ENCODE measurements around the gene FIGN.

Gene FIGN

DNA sequence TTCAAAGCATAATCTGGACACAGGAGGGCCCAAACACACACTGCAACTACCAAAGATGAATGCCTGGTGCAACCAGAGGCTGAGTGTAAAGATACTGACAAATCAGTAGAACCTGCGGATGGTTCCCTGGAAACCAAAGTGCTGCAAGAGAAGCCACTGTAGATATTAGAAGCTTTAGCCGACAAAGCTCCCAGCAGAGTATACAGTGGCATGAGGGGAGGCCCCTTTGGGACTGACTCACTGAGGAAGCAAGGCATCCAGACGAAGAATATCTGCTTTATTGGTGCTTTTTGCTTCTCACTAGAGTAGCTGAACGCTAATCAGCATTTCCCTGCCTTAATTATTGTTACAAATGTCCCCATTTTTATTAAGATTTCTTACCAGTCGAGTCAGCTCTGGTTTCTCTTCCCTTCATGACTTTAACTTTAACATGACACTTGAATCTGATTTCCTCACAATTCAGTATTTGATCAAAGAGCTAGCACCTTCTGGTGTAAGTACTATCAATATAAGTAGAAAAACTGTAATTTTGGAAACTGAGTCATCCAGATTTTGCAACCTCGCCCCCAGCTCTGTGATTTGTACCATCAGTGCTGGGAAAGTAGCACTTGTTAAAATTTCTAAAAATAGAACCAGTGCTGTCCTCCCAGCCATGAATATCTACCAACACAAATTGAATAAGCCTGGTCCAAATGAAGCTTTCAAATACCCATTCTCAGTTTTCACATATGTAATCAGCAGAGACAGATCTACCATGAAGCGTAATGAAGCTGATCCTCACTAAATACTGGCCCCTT lies 34.2 kb downstream of the FIGN start:
- DNase-seq: no peak

DNA sequence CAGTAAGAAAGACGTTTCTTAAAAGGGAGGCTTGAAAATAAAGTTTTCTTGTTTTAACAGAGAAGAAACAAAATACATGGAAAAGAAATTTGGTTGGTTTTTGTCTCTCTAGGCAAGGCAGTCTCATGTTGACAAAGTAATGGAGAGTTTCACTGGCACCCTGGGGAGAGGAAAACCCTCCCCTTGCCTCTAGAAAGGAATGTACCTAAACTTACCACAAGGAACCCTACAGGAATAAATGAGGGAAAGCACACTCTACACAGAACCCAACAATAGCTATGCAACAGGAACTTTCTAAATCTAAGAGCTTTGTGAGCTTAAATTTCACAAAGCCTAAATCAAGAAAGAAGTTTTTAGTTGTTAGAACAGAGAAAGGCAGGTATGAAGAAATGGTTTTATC lies 37.0 kb downstream of the FIGN start:
- DNase-seq: no peak

DNA sequence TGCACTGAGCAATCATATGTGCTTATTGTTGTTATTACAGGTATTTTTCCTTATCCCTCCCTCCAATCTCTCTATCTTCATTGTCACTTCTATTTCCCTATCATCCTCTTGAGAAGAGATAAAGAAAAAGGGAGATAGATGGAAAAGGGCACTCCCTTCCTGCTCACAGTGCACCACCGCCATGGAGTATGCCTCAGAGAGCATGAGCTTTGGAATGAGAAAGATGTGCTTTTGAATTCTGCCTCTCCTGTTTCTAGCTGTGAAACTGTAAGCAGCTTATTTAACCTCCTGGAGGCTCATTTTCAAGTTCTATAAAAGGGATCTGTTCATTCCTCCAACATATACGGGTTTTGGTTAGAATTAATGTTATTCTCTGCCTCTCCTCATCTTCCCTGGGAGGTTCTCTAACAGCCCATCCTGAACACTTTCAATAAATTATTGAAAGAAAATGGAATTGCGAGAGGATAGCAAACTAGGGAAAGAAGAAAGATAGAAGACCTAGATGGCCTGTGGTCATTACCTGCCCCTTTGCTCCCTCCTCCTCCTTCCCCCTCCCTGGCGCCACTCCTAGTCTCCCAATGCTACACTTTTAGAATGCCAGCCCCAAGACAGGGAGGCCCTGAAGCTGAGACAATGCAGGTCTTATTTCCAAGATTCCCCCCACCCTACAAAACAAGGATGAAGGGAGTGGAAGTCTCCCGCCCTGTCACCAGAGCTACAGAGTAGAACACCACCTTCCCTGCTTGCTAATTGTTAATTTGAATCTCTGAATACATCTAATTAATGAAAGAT lies 37.8 kb downstream of the FIGN start:
- DNase-seq: no peak

DNA sequence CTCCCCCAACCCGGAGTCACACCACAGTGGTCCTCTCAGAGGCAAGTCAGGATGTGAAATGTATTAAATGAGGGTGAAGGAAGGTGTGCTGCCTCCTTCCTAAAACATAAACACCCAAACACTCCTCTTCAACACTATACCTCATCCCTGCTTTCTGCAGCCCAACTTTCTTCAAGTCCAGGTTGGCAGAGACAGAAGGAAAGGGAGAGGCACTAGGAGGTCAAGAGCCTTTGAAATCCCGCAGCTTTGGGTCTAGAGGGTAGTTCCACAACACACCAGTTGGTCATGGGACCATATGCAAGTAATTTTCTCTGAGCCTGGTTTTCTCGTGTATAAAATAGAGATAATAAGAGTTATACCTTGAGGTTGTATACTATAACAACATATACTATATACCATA lies 38.4 kb downstream of the FIGN start:
- no peak for DNase-seq

DNA sequence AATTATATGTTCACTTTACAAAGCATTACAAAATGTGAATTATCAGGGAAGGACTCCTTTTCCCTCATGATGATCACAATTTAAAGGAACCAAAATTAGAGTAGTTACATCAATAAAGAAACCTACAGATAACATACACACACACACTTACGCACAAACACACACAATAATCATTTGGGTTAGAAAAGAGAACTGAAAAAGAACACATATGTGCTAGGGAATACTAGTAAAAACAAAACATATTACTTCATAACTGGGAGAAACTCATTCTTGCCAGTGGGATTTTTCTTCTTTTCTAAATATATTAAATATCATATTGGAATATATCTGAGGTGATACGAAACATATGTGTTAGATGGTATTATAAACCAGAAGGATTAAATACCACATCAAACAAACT lies 42.3 kb downstream of the FIGN start:
- DNase-seq: no peak

DNA sequence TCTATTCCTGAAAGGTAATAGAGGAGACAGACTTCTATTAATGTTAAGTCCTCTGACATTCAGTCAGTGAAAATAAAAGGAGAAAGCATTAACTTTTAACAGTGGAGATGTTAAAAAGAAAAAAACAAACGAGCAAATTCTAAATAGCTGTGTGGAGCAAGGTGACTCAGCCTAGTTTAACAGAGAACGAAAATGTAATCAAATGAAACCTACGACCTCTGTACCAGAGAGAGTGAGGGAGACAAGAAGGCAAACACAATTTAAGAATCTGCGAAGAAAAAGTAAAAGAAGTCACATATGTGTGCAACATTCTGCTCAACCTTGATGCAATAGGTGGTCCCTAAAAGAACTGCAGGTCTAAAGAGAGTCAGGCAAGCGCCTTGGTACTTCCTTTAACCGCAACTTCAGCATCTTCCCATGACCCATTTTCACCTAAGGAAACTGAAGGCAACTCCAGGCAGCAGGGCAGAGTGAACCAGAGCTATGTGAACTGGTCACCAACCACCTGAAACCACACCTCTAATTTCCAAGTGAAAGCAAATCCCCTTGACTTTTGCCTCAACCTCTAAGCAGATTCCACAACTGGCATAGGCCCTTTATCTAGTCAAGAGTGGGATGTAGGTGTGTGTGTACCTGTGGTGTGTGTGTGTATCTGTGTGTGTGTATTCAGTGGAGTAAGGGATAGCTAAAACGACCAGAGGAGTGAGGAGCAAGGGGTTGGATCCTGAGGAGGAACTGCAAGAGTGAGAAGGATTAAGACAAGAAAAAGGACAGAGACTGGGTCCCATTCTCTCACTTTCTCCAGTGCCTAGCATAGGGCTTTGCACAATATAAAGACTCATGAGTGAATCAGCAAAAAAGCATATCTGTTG lies 43.0 kb downstream of the FIGN start:
- DNase-seq: peak; percentile 44

DNA sequence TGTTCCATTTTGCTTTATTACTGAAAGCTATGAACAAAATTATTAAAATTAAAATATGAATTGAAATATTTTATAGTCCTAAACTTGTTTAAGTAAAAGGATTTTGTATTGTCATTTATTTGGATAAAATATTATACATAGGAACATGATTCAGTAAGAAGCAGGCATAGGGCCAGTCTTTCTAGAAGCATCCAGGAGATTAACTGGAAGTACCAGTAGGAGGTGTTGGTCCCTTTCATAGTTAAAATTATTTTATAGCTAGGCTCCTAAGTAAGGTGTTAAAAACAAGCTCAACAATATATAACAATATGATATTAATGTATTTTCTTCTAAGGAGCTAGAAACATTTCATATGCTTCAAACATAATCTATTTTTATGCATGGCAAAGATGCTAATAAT lies 43.7 kb downstream of the FIGN start:
- DNase-seq: peak; percentile 25

DNA sequence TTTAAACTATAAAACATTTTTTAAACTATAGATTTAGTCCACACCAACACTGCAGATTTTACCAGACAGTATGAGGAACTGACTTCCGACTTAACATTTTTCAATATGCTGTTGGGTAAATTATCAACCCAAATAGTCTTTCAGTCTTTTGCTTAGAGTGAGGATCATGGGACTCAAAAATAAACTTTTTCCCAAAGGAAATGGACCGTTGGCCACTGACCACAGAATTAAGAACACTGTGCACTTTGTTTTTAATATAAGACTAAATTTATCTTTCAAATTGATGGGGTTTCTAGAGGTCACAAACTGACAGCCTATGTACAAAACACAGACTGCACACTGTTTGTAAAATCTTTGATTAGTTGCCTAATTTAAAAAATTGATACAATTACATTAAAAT lies 44.9 kb downstream of the FIGN start:
- DNase-seq: no peak

DNA sequence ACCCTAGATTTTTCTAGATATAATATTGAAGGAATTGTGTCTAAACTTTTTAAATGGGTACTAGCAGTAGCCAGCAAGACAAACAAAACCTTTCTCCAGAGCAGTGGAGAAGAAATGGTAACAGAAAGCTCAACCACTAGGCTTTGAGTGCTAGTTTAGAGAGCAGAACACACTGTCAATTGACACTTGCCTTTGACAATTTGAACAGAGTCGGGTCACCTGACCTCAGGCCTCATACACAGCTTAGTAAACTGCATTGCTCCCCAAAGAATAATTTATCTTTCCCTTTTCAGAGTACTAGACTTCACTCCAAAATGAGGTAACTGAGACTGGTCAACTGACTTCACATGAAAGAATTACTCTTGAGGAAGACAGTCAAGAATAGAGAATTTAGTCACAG lies 48.6 kb downstream of the FIGN start:
- no peak for DNase-seq

DNA sequence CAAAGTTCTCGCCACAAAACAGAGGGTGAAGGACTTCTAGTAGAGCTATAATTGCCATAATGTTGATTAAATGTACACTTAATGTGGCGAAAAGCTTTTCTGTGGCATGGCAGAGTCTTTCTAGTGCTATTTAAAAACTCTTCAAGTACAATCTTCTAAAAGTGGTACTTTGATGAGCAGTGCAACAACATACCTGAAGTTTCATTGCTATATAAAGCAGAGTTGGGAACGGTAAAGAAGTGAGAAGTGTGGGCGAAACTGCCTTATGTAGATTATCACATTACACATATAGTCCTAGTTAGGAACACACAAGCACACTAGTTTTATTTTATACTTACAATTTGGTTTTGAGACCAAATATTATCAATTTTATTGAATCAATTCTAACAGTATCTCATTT lies 49.5 kb downstream of the FIGN start:
- no peak for DNase-seq

DNA sequence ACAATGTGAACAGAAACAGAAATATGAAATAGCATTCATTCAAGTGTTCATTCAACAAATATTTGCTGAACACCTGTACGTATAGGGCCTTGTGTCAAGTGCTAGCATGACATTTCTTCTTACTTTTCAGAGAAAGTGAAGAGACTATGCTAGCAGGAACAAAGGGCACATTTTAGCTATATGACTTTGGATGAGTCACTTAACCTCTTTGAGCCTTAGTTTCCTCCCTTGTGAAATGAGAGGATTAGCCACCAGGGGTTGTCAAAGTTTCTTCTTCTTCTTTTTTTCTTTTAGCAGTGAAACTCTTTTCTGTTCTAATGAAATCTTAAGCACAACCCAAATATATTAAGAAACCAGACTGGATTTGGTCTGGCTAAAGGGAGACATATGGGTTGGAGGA lies 53.1 kb downstream of the FIGN start:
- peak; percentile 85 for DNase-seq

DNA sequence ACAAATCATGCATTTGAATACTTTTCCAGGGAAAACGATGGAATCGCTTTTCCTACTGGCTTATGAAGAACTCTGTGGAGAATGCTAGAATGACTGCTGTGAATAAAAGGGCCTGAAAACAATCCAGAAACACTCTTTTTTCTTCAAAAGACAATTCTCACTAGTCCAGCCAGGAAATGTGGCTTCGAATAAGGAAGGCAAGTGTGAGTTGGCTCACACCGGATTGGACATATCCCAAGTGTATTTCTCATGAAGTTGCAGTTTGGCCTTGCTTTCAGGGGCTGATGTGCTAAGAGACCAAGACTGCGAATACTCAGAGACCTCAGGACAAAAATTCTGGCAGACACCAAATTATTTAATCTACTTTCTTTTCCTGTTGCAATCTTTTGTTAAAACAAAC lies 54.1 kb downstream of the FIGN start:
- peak; percentile 18 for DNase-seq

DNA sequence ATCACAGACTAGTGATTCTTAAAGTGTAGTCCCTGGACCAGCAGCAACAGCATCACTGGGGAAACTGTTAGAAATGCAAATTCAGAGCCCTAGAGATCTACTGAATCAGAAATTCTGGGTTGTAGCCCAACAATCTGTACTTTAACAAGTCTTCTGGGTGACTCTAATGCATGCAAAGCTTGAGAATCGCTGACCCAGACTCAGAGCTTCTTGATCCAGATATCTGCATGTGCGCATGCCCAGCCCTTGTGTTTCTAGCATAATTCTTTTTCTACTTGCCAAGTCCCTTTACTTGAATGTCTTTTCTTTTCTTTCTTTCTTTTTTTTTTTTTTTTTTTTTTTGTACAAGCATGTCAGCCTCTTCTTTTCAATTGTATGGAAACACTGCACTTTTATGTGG lies 60.4 kb downstream of the FIGN start:
- no peak for DNase-seq

DNA sequence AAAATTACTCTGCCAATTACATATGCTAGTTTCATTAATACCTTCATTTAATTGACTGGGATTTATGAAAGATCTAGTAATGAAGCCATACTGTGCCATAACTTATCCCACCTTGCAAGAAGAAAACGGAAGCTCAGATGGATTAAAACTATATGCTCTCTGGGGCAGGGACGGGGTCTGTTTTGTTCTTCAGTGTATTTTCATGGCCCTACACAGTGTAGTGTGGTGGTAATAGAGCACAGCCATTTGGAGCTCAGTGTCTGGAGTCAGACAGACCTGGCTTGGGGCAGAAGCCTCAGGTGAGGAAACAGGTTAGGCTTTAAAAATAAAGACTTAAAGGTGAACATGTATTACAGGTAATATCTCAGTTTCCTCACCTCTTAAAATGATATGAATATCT lies 62.3 kb downstream of the FIGN start:
- no peak for DNase-seq

DNA sequence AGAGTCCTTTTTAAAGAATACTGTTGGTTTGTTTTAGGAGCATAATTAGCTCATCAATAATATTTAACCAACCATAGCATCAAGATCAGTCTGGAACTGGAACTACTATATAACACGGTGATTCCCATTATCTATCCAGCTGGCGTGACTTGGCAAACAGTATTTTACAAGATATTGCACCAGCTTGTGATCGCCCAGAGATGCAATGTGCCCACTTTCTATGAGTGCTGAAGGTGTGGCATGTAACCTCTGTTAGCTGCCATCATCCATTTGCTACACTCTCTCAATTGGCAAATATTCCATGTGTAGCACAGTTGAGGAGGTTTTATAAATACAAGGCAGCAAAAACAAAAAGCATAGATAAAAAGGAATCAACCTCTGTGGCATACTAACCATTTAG lies 64.9 kb downstream of the FIGN start:
- DNase-seq: no peak

DNA sequence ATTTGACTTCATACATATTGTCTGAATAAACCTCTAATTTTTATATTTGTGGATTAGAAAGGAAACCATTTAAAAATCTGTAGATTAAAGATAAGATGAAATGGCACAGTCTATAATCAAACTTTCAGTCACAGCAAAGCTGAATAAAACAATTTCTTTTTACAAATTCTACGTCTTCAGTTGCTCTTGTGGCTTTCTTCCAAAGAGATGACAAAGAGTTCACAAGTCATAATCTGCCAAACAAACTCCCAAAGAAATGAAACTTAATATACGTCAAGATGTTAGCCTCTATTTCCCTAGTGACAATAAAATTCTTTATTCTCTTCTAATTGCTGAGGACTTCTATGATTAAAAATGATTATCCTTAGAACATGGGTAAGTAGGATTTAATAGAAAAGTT lies 66.3 kb downstream of the FIGN start:
- no peak for DNase-seq

DNA sequence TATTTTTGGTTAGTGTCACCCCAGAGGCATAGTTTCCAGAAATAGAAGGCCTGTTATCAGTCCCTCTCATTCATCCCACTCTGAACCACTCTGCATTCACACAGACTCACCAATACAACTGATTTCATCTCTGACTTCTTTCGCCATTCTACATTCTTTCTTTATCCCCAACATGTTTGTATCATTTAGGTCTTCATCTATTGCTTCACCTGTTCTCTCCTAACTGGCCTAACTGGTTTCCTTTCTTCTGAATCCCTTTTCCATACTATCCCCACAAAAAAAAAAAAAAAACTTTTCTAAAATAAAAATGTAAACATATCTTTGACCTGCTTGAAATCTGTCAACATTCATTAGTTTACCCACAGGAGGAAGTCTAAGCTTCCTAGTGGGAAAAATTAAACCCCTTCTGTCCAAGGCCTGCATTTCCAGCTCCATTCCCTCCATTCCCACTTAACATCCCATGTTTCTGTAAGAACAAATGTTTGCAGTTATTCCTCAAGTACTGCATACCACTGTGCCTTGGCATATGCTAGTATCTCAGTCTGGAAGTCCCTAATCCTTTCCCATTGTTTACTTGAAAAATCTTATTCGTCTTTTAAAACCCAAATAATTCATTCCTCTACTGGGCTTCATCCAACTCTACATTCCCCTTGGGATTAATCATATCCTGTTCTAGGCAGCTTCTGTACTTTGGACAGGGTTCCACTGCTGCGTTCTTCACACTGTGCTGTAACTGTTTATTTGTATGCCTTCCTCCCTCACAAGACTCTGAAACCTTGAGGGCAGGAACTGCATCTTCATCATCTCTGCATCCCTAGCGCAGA lies 68.5 kb downstream of the FIGN start:
- peak; percentile 97 for DNase-seq

DNA sequence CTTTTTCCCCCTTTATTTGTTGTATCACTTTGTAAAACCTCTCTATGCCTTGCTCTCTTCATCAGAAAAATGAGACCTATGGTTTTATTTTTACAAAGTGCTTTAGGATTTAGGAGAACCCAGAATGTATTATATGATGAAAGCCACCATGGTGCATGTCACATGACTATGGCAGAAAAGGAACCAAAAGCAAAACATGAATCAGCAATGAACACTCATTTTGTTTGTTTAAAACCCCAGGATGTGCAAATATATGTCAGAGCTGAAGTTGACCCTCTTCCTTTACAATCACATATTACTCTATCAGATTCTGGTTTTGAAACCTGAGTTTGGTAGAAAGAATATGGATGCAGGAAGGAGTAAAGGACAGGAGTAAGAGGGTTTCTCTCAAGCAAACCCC lies 70.0 kb downstream of the FIGN start:
- DNase-seq: peak; percentile 75

DNA sequence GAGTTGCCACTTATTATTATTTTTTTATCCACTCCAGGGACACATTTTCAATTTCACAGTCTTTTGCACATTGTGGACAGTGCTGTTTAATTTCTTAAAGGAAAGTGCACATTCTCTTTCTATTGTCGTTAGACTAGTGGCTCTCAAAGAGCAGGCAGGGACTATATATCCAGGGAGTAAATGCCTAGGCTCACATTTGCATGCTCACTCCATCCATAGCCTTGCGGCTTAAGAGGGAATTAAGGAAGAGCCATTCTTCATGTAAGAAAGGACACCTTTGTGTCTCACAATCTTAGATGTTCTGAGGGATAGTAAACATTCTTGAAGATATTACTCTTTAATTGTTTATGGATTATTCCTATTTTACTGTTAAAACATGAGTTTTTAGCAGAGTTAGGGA lies 70.8 kb downstream of the FIGN start:
- no peak for DNase-seq

DNA sequence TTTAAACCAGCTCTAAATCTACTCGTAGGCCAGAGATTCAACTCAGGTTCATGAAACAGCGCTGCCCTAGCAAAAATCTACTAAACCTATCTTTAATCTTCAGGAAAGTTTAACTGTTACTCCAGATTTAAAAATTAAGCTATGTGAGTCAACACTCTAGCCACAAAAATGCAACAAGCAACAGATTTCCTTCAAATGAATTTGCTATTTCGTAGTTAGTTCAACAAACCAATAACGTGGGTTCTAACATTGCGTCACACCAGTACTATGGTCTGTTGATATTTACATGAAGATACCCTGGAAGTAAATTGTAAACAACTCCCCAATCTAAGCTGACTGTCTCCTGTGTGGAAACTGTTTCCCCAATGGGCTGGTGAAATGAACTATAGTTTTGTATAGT lies 71.2 kb downstream of the FIGN start:
- DNase-seq: peak; percentile 95

DNA sequence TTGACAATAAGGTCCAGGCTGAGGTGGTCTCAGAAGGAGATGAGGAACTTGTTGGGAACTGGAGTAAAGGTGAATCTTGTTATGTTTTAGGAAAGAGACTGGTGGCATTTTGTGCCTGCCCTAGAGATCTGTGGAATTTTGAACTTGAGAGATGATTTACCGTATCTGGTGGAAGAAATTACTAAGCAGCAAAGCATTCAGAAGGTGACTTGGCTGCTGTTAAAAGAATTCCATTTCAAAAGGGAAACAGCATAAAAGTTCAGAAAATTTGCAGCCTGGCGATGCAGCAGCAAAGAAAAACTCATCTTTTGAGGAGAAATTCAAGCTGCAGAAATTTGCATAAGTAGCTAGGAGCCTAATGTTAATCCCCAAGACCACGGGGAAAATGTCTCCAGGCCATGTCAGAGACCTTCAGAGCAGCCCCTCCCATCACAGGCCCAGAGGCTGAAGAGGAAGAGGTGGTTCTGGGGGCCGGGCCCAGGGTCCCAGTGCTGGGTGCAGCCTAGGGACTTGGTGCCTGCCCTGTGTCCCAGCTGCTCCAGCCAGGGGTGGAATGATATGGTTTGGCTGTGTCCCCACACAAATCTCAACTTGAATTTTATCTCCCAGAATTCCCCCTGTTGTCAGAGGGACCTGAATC lies 73.5 kb downstream of the FIGN start:
- peak; percentile 48 for DNase-seq

DNA sequence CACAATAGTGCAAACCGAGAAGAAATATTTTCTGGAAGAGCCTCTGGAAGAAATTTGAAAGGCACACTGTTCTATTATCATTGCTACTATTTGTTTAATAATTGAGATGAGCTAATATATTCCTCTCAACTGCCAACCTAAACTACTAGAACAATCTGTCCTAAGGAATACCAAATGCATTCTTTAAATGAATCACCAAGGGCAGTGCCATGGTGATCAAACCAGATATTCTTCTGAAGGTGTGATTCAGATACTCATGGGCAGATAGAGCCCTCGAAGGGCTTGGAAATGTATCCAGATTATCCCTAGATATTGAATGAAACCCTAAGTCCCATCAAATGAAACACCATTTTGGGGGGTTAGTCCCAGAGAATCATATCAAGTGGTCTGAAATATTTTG lies 76.6 kb downstream of the FIGN start:
- DNase-seq: peak; percentile 47
